HS-5 (cell line): Measurements from ENCODE around the gene ZIM2.
A peak's percentile ranks its signal among the peaks of the same experiment; 100 is the strongest.

ENCODE experiments used
- DNase-seq: peaks from one replicate; pipeline ENCODE4 v3.0.0-alpha.2; 2012; ENCODE audit warnings: low read depth

Gene ZIM2

DNA sequence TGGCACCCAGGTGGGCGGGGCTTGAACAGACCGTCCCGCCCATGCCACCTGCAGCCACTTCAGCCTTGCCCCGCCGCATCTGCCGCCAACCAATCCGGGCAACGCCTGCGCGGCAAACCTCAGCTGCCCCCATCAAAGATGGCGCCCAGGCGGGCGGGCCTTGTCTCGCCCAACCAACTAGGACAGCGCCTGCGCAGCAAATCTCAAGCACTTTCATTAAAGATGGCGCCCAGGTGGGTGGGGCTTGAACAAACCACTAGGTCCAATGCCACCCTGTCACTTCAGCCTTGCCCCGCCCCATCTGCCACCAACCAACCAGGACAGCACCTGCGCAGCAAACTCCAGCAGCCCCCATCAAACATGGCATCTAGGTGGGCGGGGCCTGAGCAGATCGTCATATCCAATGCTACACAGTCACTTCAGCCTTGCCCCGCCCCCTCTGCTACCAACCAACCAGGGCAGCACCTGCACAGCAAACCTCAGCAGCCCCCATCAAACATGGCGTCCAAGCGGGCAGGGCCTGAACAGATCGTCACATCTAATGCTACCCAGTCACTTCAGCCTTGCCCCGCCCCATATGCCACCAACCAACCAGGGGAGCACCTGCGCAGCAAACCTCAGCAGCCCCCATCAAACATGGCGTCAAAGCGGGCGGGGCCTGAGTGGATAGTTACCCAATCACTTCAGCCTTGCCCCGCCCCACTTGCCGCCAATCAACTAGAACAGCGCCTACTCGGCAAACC lies 1.4 kb downstream of the ZIM2 start:
- DNase-seq = peak; percentile 64

DNA sequence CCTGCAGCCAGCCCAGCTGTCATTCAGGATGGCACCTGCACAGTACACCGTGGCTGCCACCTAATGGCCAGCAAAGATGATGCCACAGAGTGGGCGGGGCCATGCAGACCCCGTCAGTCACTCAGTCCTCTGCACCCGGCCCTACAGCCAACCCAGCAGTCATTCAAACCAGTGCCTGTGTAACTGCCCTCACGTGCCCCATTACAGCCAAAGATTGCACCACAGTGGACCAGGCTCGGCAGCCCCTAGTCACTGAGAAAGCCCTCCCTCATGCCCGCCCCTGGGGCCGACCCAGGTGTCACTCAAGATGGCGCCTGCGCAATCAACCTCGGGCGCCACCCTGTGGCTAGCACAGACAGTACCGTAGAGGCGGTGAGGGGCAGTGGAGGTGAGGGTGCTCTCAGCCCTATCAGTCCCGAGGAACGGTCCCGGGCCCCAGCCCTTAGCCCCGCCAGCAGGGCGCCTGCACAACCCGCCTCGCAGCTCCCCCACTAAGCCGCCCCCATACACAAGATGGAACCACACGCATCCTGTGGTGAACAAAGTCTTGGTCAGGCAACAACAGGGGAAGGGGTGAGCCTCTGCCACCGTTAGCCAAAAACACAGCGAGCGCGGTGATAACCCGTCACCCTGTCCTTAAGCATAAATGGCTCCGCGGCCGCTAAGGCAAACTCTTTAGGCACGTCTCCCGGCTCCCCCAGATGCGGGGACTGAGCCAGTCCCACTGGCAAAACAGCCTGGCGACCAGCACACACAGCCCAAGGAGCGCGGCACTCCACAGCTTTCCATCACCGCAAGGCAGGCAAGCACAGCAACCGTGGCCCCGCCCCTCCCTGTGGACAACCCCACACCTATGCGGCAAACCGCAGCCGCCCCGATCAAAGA lies 2.3 kb downstream of the ZIM2 start:
- peak; percentile 24 for DNase-seq

- DNase-seq = peak; percentile 16
These were observed 3.0 kb downstream of the ZIM2 start for GRCh38 chr19:56837492-56838023.

GRCh38 chr19:56837004-56837403 lies 3.5 kb downstream of the ZIM2 start:
- DNase-seq = no peak

GRCh38 chr19:56836059-56836458 lies 4.5 kb downstream of the ZIM2 start:
- no peak for DNase-seq

GRCh38 chr19:56835401-56835800 lies 5.1 kb downstream of the ZIM2 start:
- no peak for DNase-seq

DNA sequence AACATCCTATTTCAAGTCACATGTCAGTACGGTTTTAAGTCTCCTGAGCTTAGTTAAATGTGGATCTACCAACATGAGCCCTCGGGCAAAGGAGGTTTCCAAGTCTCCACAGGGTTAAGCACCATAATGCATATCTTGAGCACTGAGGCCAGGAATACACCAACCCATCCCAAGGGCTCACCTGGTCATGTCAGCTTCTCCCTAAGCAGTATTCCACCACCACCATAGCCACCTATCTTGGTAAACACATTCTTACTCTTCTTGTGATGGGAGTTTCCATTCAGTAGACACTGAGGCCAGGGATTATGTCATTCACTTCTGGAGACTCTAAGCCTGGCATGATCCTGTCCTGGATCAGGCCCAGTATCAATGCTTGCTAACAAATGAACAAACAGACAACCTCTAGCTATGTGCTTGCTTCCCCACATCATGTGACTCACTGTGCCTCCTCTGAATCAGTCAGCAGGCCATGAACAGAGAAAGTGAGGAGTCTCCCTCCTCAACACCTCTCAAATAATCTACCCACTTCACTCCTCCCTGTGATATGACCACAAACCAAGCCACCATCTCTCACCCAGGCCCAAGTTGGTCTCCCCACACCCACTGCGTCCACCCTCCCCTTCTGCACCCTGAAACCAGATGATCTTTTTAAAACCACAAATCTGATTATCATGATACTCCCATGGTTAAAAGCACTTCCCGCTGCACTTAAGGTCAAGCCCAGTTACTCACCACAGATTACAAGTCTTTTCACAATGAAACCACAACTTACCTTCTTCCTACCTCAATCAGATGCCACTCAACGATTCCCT lies 5.8 kb downstream of the ZIM2 start:
- no peak for DNase-seq

DNA sequence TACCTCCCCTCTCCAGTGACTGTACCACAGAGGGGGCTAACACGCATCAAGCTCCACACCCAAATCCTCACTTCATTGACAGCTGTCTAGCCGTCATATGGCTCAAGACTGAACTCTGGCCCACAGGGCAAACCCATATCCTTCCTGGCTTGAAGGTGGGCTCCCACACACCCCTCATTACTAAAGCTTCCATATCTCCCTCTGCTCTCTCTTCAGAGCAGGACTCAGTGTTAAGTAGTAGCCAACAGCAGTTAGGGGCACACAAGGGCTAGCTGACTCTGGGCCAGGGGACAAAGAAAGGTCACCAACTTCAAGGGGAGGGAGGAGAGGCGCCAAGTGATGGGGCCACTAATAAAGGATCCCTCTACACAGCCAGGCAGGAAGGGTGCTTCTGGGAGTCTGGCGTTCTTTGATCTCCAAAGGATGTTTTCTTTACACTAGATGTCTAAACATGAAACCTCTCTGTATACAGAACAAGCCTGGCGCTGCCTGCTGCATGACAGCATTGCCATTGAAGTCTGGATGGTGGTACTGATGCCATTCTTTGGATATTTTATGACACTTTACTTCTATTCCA lies 8.1 kb downstream of the ZIM2 start:
- no peak for DNase-seq

DNA sequence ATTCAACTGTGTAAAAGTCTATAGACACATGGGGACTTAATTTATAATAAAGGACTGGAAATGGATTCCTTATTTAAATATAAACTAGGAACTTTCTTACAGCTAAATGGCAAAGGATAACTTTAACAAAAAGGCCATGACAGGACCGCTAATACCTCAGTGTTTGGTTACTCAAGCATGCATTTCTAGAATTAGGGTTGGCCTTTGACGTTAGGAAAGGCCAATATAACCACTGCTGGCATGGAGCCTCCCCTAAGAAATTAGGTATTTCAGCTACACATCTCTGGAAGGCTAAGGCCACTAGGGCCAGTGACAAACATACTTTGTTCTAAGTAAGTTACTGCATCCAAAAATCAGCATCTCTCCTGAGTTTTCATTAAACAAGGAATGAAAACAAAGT lies 9.3 kb downstream of the ZIM2 start:
- no peak for DNase-seq

GRCh38 chr19:56829596-56829995 lies 10.9 kb downstream of the ZIM2 start:
- DNase-seq = no peak

DNA sequence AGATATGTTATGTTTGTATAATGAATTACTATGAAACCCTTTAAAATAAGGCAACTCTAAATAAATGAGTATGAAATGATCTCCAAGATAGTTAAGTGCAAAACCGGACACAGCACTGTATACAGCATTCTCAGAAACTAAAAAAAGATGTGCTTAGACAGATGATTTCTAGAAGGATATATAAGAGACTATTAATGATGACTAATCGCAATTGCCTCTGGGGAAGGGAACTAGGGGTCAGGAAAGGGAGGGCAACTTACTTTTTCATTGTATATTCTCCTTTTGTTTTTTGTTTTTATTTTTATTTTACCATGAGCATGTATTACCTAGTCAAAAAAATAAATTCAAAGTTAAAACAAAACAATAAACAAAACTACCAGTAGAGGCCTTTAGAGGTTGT lies 12.8 kb downstream of the ZIM2 start:
- no peak for DNase-seq

GRCh38 chr19:56823956-56824355 lies 16.6 kb downstream of the ZIM2 start:
- no peak for DNase-seq

GRCh38 chr19:56823417-56823816 lies 17.1 kb downstream of the ZIM2 start:
- no peak for DNase-seq

GRCh38 chr19:56822755-56823154 lies 17.8 kb downstream of the ZIM2 start:
- no peak for DNase-seq

GRCh38 chr19:56821675-56822074 lies 18.9 kb downstream of the ZIM2 start:
- no peak for DNase-seq

DNA sequence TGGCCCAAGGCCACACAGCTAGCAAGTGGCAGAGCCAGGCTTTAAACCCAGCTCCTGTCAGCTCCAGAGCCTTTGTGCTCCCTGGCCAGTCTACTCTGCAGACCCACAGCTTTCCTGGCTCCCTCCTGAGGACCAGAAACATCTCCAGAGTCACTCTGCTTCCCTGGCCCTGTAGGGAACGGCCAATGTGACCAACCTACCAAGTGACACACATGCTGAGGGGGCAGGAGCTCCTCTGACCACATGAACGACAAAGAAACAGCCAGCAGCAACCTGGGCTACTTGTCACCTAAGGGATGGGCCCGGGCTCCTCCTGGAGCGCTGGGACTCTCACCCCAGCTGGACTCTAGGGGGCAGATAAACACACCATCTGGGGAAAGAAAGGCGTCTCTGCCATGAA lies 19.3 kb downstream of the ZIM2 start:
- no peak for DNase-seq

DNA sequence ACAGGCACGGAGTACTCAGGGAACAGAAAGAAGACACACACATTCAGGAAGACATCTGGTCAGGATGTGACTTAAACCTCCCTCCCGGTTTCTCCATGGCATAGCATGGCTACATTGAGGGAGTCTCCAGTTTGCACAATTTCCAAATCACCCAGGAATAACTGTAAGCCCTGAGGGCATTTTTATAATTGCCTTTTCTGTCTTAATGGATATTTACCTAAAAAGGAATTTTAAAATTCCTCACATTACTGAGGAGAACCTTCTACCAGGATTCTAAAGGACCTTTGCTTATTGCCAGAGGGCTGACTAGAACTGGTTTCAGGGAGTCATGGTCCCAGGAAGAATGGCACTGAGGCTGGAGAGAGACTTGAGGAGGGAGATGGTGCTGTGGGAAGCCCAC lies 21.4 kb downstream of the ZIM2 start:
- no peak for DNase-seq

DNA sequence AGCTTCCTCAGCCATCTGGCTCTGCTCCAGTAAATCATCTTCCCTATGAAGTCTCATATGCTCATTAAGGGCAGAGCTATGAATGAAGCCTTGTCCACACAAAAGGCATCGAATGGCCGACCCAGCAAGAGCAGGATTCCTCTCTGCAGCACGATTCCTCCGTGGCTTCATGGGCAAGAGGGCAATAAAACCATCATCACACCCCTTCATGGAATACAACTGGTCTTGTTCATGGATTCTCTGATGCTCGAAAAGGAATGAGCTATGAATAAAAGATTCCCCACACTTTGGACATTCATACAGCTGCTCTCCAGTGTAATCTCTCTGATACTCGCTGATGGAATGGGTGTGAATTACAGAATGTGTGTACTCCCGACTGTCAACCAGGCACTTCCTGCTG lies 25.9 kb downstream of the ZIM2 start:
- no peak for DNase-seq

- no peak for DNase-seq
These were observed 27.0 kb downstream of the ZIM2 start for GRCh38 chr19:56813531-56813930.

DNA sequence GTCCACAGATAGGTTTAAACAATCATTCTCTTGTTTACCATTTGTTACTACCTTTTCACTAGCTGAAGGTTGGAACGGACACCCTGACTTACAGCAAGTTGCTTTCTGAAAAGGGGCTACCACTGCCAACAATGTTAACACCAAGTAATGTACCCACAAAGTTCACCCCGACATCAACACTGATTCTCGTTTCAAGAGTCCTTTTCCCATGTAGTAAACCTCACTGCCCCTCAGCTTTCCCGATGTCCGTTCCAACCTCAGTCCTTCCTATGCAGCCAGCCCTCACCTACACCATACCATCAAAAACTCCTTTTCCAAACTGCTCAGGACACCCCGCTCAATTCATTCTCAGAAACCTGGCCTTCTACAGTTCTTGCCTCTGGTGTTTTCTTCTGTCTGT lies 29.0 kb downstream of the ZIM2 start:
- DNase-seq = no peak

DNA sequence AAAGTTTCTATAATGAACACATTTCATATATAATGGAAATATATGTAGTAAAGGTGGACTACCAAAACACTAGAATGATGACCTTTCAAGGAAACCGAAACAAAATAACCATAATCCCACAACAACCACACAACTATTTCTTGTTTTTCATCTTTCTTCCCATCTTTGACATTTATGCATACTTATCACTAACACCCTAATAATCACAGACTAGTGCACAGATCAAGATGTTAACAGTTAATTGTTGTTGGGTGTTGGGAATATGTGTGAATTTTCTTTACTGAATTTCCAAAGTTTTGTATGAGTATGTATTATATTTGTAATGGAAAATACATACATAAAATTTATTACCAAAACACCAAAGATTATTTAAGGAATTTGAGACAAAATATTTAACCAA lies 30.3 kb downstream of the ZIM2 start:
- no peak for DNase-seq
